GM18867 (cell line): ENCODE results near the gene KCNS1.

Experiments used
- ATAC-seq: cut with Tn5 transposase; IDR thresholded peaks from one replicate; pipeline ENCODE4 v1.9.1; 2021; ENCODE audit warnings: mild to moderate bottlenecking, moderate library complexity; ENCODE audit not compliant: unreplicated experiment

Gene KCNS1

DNA sequence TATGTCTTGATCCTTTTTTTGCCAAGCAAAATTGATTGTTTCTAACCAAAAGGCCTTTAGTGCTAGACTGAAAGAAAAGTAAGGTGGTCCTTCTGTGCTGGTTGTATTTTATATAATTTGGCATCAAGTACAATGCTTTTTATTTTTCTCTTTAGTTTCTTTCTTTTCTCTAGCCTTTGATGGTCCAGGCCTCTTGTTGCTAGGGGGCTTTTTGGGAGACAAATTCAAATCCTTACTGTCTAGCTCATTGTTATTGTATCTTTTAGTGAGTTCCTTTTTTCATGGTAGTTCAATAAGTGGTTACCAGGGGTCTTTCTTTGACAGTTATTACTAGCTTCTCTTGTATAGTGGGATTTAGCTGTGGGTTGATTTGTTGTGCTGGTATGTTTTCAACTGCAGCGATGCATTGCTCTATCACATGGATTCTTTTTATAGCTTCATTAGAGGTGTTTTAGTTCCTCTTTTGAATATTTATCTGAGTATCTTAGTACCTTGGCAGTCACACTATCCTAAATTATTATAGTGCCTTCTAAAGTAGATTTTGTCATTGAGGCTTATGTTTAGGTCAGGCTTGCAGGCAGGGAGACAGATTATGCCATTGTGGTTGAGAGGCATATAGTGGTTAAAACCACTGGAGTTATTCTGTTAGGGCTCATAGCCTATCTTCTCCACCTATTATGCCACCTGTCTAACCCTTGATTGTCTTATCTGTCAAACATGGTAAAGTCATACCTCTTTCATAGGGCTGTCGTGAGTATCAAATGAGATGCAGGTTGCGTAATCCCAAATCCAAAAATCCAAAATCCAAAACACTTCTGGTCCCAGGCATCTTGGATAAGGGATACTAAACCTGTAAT lies 49.5 kb downstream of the KCNS1 start:
- ATAC-seq: no peak

DNA sequence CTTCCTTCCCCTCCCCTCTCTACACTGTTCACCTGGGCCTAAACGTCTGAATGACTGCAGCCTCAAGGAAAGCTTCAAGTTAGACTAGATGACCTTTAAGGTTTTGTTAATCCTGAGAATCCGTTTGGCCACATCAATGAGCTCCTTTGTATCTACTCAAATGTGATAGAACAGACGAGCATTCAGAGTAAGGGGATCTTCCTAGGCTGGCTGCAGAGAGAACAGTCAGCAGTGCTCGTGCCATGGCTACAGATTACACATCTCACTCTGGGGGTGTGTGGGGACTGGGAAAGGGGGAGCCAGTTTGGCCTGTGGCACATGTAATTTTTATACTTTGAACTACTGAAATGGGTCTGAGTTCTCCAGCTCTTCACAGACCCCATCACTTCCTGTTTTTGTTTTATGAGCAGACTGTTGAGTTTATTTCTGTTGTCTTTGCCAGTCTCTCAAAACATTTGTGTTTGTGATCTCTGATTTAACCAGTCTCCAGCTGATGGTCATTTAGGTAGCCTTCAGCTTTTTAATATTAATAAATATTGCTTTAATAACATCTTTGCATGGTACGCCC lies 50.9 kb downstream of the KCNS1 start:
- ATAC-seq: no peak

DNA sequence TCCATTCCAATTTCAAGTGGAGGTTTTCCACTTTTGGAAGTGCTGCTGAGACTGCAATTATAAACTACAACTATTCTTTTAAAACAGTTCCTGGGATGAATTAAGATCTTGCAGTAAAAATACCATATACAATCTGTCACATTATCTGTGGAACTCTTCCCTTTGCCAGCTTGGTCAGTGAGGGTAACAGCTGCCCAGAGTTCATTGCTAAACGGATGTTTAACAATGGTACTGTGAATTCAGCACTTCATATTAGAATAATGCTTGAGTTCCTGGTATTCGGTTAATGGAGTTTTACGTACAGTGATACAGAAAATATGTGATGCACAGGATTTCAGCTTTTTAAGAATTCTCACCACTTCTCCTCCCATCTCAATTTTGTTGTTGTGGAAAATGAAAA lies 51.5 kb downstream of the KCNS1 start:
- ATAC-seq: no peak

DNA sequence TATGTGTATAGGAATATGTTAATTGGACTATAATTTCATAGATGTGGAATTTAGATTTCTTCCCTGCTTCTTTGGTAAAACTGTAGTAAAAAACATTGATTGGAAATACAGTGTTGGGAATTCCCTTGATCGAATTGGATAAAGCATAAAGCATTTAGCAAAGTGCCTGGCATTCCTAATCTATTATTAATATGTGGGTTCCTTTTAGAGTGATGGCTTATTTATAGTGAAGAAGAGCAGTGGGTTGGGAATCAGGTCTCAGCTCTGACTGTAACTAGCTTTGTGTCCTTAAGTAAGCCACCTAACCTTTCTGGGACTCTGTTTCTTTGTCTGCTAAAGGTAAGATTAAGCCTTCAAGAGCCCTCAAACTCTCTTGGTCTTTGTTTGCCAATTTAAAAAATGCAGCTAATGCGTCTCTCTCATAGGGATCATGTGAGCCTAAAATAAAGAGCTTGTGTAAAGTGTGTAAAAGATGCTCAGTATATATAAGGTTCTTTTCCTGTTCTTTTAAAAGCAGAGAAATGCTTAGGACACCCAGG lies 53.3 kb downstream of the KCNS1 start:
- no peak for ATAC-seq

- ATAC-seq: no peak
These were observed 56.3 kb downstream of the KCNS1 start for GRCh38 chr20:45044601-45045000.

- no peak for ATAC-seq
These were observed 56.8 kb downstream of the KCNS1 start for GRCh38 chr20:45044084-45044573.

GRCh38 chr20:45042978-45043377 lies 57.9 kb downstream of the KCNS1 start:
- ATAC-seq: no peak
